HG02884 (cell line): ENCODE data around the gene ACSM5.

ENCODE experiments used
- ATAC-seq: cut with Tn5 transposase; IDR thresholded peaks from one replicate; pipeline ENCODE4 v1.9.1; 2021; ENCODE audit warnings: mild to moderate bottlenecking, moderate library complexity; ENCODE audit not compliant: unreplicated experiment

Gene ACSM5

GRCh38 chr16:20409398-20410120, at the start of gene ACSM5:
ACSM5 (plus strand) TSS chr16:20409534; CDS start chr16:20411485, 1,951 bp downstream.
- peak; percentile 32 for ATAC-seq

DNA sequence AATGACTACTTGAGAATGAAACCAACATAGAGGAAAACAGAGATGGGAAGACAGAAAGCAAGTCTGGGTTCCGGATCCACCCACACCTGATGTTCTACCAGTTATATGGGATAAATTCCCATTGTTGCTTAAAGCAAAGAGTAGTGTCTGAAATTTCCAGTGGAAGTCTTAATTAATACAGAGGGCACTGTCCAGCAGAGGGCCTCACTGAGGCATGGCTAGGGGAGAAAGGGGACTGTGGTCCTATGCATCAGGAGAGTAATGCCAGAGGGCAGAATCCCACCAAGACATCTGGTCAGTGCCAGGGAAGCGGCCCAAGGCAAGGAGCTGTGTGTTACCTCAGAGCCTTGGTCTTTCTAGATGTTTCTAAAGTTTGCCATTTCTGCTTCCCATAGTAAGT, 49.3 kb upstream of the ACSM5 start:
- no peak for ATAC-seq

- no peak for ATAC-seq
Measured at GRCh38 chr16:20363191-20363590, 46.1 kb upstream of the ACSM5 start.

- no peak for ATAC-seq
Measured at GRCh38 chr16:20364051-20364450, 45.3 kb upstream of the ACSM5 start.

DNA sequence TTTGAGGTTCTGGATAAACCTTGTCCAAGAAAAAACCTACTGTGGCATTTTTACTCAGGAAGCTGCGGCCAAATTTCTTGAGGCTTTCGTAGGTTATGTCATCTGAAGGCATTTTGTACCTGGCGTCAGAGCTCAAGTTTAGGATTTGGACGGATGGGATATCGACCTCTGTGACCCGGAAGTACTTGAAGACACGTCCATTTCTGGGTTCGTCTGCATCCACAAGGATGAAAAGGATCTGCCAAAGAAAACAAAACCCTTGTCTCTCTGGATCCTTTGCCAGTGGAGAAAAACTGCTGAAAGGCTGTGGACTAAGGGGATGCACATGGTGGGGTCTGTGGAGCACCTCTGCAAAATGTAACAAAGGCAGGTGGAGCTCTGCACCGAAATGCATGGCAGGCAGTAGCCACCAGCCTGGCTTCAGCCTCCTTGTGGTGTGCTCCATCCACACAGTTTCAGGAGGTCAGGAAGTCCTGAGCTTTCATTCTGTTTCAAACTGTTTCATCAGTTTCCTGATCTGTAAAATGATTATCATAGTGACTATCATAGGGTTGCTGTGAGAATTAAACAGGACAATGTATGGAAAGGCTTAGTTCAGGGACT, 39.8 kb upstream of the ACSM5 start:
- ATAC-seq, result no peak

DNA sequence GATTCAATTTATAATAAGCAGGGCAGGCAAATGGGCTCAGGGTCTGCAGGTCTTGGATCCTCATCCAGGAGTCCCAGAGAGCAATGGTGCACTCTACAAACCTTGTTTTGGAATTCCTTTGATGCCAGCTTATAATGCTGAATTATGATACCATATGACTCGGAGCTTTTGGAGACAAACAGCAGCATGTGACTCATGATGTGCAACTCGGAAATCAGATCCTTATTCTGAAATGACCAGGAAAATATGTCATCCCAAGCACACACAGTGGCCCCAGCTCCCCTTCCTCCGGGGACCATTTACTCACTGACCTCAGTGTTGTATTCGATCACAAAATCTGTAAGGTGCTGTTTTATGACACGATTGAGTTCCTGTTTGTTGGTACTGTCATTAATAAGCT, 36.6 kb upstream of the ACSM5 start:
- ATAC-seq, result no peak

GRCh38 chr16:20377181-20377580, 32.2 kb upstream of the ACSM5 start:
- no peak for ATAC-seq

DNA sequence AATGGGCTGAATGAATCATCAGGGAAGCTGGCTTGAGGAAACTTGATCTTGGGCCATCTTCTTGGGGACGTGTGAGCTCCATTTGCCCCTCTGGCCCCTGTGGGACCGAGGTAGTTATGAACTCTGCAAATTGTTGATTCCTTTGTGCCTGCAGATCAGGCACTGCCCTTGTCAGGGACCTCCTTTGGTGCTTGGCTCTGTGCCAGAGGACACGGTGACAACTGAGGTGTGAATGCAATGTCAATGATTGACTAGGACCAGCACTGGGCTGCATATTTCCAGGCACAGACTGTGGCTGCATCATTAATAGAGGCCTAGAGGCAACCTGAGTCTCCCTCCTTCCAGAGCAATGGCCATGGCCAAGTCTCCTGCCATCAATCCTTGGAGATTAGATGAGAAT, 28.6 kb upstream of the ACSM5 start:
- ATAC-seq, result no peak

GRCh38 chr16:20382202-20382948, 27.0 kb upstream of the ACSM5 start:
- ATAC-seq, result no peak

DNA sequence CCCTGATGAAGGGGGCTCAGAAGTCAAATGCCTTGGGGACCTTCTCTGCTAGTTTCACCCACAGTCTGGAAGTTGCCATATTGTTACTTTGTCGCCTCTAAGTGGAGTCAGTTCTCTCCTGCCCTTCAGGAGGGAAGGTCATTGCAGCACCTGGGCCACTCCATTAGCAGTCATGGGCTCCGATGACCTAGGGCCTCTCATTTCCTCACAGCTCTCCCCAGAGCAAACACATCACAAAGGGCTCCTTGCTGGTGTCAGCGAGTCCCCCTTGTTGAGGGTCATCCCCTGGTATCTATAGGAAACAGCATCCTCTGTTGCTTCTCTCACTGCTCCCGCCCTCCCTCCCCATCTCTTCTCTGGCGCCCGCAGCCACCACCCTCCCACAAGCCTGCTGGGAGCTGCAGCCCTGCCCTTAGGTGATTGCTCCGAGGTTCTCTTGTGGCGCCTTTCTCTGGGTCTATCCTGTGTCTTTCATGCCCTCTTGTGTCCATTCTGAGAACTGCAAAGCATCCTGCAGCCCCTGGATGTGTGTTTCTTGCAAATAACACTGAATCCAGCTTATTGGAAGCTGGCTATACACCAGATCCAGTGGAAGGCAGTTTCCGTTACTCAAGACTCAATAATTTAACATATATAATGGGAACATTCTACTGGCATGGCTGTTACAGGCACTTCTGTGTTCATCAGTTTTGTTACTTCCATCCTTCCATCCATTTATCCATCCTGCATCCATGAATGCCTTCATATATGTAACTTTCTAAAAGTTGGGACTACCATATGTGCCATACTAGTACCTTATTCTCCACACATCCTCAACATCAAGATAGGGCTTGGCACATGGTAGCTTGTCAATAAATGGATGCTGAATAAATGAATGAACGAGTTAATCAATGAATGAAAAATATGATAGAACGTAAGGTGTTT, 26.0 kb upstream of the ACSM5 start:
- no peak for ATAC-seq

GRCh38 chr16:20385844-20386832, 23.2 kb upstream of the ACSM5 start:
- ATAC-seq, result no peak

DNA sequence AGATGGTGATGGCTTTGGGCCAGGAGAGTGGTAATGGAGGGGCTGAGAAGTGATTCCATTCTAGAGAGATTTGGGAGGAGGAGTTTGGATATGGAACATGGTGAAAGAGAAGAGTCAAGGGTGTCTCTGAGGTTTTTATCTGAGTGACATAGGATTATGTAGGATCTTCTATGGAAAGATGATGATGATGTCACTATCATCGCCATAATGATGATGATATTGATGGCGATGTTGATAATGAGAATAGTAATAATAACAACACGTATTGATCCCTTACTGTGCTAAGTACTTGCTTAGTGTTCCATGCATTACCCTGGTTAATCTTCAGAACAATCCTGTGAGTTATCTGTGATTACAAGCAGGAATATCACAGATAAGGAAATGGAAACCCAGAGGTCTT, 21.4 kb upstream of the ACSM5 start:
- no peak for ATAC-seq

GRCh38 chr16:20388854-20389253, 20.5 kb upstream of the ACSM5 start:
- ATAC-seq, result no peak

DNA sequence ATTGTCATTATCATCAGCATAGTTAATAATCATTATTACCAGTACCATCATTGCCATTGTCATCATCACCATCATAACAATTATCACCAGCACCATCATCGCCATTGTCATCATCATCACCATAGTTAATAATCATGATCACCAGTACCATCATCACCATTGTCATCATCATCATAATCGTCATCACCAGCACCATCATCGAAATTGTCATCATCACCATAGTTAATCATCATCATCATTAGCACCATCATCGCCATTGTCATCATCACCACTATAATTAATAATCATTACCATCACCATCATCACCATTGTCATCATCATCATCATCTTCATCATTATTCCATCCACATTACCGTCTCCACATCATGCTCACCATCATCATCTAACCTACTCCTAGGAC, 18.3 kb upstream of the ACSM5 start:
- no peak for ATAC-seq

- ATAC-seq, result no peak
Measured at GRCh38 chr16:20393801-20394577, 15.3 kb upstream of the ACSM5 start.

DNA sequence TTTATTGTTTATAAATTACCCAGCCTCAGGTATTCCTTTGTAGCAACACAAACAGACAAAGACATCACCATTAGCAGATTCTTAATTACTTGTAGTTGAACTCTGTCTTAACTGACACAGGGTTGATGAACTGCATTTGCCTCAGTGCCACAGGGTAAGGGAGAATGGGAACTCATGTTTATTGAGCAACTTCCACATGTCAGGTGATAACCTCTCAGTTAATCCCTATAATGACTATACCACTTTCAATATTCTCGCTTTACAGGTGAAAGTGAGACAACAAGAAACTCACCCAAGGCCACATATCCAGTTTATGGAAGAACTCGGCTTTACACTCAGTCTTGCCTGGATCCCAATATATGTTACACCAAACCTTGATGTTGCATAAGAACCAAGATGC, 13.4 kb upstream of the ACSM5 start:
- no peak for ATAC-seq

GRCh38 chr16:20396846-20397467, 12.4 kb upstream of the ACSM5 start:
- no peak for ATAC-seq

- ATAC-seq, result no peak
Measured at GRCh38 chr16:20397468-20398074, 11.8 kb upstream of the ACSM5 start.
